C4-2B (cell line): ENCODE measurements around the gene SPATS2L.

Experiments used
- CTCF ChIP-seq: fragments of 450-650 bp; conservative IDR thresholded peaks from 2 replicates; pipeline ENCODE4 v1.5.1; 2017; ENCODE audit warnings: mild to moderate bottlenecking
- ZFX ChIP-seq: fragments of 450-650 bp; IDR thresholded peaks from 2 replicates; pipeline ENCODE4 v1.6.1; 2017

GRCh38 chr2:200362202-200362917, 55.9 kb downstream of the SPATS2L start:
- TF ChIP-seq CTCF: no peak
- no peak for TF ChIP-seq ZFX
